GM12891 (cell line): Measurements from ENCODE around the gene PLD3.

Experiments used
- PAX5 ChIP-seq: IDR thresholded peaks from 2 replicates; pipeline ENCODE4 v1.6.1; 2011; ENCODE audit warnings: low read length, moderate library complexity, mild to moderate bottlenecking; ENCODE audit not compliant: insufficient read depth, severe bottlenecking
- POLR2A ChIP-seq: IDR thresholded peaks from 2 replicates; pipeline ENCODE4 v1.6.1; 2011; ENCODE audit warnings: low read depth, low read length, control low read depth
- POLR2AphosphoS5 ChIP-seq: IDR thresholded peaks from 2 replicates; pipeline ENCODE4 v1.6.1; 2011; ENCODE audit warnings: low read depth, low read length, control low read depth
- POU2F2 ChIP-seq: IDR thresholded peaks from 2 replicates; pipeline ENCODE4 v1.6.1; 2011; ENCODE audit warnings: low read depth, mild to moderate bottlenecking, control low read depth, low read length, moderate library complexity
- SPI1 ChIP-seq: IDR thresholded peaks from 2 replicates; pipeline ENCODE4 v1.6.1; 2011; ENCODE audit warnings: low read depth, low read length, control low read depth
- TAF1 ChIP-seq: IDR thresholded peaks from 2 replicates; pipeline ENCODE4 v1.6.1; 2011; ENCODE audit warnings: low read depth, low read length, control low read depth

- TF ChIP-seq POLR2A (no peak), POLR2AphosphoS5 (no peak), TAF1 (no peak), SPI1 (no peak), PAX5 (no peak), POU2F2 (no peak)
Observed at GRCh38 chr19:40312533-40312932, 36.0 kb upstream of the PLD3 start.
